T-helper 1 cell (primary cell): Measurements from ENCODE around the gene KAT14.
"Not testable (repeated sequence)": the region's sequence is repeated elsewhere in the genome, so short reads cannot be mapped to it uniquely, and the experiment has no call there.

Source experiments
- DNase-seq, 5 donors: peaks; one replicate each; pipeline ENCODE4 v3.0.0-alpha.2; 2012 to 2020

KAT14 gene

DNA sequence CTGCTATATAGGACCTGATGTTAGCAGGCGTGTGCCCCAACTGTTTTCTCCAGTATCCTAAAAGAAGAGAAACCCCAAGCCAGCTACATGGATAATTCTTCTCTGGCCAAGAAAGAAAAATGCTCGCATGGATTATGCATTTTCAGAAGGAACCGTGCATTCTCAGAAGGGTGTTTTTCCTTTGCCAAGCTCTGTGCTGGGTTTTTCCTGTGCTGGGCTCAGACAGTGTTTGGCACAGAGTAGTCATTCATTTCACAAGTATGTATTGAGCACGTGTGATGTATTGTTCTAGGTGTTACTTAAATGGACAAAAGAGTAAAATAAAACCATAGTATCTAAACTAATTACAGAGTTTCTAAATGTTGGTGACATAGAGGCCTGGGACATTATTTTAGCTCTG is 88.0 kb downstream of the KAT14 start:
- DNase-seq: no peak

- DNase-seq: not testable (repeated sequence)
Observed at GRCh38 chr20:18226741-18227140, 89.1 kb downstream of the KAT14 start.

GRCh38 chr20:18233408-18233943 is 95.8 kb downstream of the KAT14 start:
- no peak for DNase-seq
